Vagina (tissue), 2 donors: Measurements from ENCODE around the gene RBM18.

Source experiments
- POLR2A ChIP-seq, 2 donors: fragments of 450-650 bp; IDR thresholded peaks; one replicate each; pipeline ENCODE4 v1.6.1; 2017; ENCODE audit warnings: antibody characterized with exemption in 2 of 2, mild to moderate bottlenecking in 2 of 2, moderate library complexity in 2 of 2
- POLR2AphosphoS5 ChIP-seq, 2 donors: sonication (generic); formaldehyde crosslinking; IDR thresholded peaks; one replicate each; pipeline ENCODE4 v1.9.0; 2017; ENCODE audit warnings: antibody characterized with exemption in 2 of 2, mild to moderate bottlenecking in 2 of 2, low read depth in 1 of 2; ENCODE audit not compliant: insufficient read depth in 1 of 2
- TF ChIP-seq, protein P1 (sequence below), 3 experiments: fragments of 450-650 bp in 2 of 3; fragments of 200-600 bp in 1 of 3; sonication (generic) in 1 of 3; IDR thresholded peaks; one replicate each; pipeline ENCODE4 v1.5.1; 2017 to 2019; ENCODE audit warnings: antibody characterized with exemption in 3 of 3, mild to moderate bottlenecking in 2 of 3, moderate library complexity in 2 of 3

- TF ChIP-seq, protein P1, sequence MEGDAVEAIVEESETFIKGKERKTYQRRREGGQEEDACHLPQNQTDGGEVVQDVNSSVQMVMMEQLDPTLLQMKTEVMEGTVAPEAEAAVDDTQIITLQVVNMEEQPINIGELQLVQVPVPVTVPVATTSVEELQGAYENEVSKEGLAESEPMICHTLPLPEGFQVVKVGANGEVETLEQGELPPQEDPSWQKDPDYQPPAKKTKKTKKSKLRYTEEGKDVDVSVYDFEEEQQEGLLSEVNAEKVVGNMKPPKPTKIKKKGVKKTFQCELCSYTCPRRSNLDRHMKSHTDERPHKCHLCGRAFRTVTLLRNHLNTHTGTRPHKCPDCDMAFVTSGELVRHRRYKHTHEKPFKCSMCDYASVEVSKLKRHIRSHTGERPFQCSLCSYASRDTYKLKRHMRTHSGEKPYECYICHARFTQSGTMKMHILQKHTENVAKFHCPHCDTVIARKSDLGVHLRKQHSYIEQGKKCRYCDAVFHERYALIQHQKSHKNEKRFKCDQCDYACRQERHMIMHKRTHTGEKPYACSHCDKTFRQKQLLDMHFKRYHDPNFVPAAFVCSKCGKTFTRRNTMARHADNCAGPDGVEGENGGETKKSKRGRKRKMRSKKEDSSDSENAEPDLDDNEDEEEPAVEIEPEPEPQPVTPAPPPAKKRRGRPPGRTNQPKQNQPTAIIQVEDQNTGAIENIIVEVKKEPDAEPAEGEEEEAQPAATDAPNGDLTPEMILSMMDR (IDR thresholded peaks at IDR 0.05): no peak
- no peak for TF ChIP-seq POLR2AphosphoS5 (IDR thresholded peaks at IDR 0.05; ENCODE audit: insufficient read depth in 1 of 2, low read depth in 1 of 2)
- TF ChIP-seq POLR2A (IDR thresholded peaks at IDR 0.05): no peak
Measured at GRCh38 chr9:122200960-122201595, 63.6 kb downstream of the RBM18 start.
